Chondrocyte (in vitro differentiated cells): ENCODE data around the gene TOMT. TPM values are rescaled to one million over a fixed set of nuclear protein-coding genes. Genes with fewer than 3 reads are reported as not detected.

Experiments
- DNase-seq: peaks from one replicate; pipeline ENCODE4 v3.0.0; 2021; ENCODE audit warnings: mixed read lengths, low spot score
- H3K27ac Mint-ChIP-seq: one replicate; pipeline ENCODE4 v1.8.0; 2021; ENCODE audit warnings: mild to moderate bottlenecking, moderate library complexity, mixed read lengths; ENCODE audit not compliant: unreplicated experiment
- H3K27me3 Mint-ChIP-seq: 2 replicates; pipeline ENCODE4 v1.8.0; 2021; ENCODE audit warnings: low read depth, mixed read lengths
- H3K36me3 Mint-ChIP-seq: 2 replicates; pipeline ENCODE4 v1.8.0; 2021; ENCODE audit warnings: low read depth, mixed read lengths
- H3K4me1 Mint-ChIP-seq: 2 replicates; pipeline ENCODE4 v1.8.0; 2021; ENCODE audit warnings: low read depth, mild to moderate bottlenecking, mixed read lengths
- H3K4me3 Mint-ChIP-seq: one replicate; pipeline ENCODE4 v1.8.0; 2021; ENCODE audit warnings: mild to moderate bottlenecking, moderate library complexity, mixed read lengths; ENCODE audit not compliant: unreplicated experiment
- H3K9me3 Mint-ChIP-seq: 2 replicates; pipeline ENCODE4 v1.8.0; 2021; ENCODE audit warnings: low read depth, mixed read lengths
- total RNA-seq: library from RNA; stranded (reverse); gene quantifications from 3 replicates; pipeline ENCODE4 v1.2.1, GENCODE V29; 2021
- TF ChIP-seq, protein P1 (sequence below): fragments of 200-600 bp; sonication (generic); IDR thresholded peaks from 2 replicates; pipeline ENCODE4 v1.5.0; 2021; ENCODE audit warnings: antibody characterized with exemption, mild to moderate bottlenecking, moderate library complexity

The TOMT gene
- total RNA-seq, 1 donor from 2014 or later, result not detected

DNA sequence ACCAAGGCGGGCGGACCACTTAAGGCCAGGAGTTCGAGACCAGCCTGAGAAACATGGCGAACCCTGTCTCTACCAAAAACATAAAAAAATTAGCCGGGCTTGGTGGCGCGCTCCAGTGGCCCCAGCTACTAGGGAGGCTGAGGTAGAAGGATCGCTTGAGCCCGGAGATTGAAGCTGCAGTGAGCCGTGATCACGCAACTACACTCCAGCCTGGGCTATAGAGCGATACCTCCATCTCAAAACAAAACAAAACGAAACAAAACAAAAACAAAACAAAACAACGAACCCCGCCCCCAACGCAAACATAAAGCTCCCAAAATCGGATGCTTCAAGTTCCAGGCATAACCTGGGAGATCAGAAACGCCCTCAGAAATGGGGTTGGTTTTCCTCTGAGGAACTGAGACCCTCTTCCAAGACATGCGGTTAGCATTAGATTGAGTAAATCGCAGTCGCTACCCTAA lies 24.5 kb upstream of the TOMT start:
- H3K4me3 Mint-ChIP-seq, result peak overlapping the region; percentile 89
- H3K36me3 Mint-ChIP-seq, result no peaks in the 10 kb centered on the region
- no peaks in the 10 kb centered on the region for H3K27me3 Mint-ChIP-seq
- H3K27ac Mint-ChIP-seq, result peak overlapping the region; percentile 93
- DNase-seq, result no peak
- H3K9me3 Mint-ChIP-seq, result no peaks in the 10 kb centered on the region
- peaks cover 29% of the 10 kb centered on the region for H3K4me1 Mint-ChIP-seq
- TF ChIP-seq, protein P1, sequence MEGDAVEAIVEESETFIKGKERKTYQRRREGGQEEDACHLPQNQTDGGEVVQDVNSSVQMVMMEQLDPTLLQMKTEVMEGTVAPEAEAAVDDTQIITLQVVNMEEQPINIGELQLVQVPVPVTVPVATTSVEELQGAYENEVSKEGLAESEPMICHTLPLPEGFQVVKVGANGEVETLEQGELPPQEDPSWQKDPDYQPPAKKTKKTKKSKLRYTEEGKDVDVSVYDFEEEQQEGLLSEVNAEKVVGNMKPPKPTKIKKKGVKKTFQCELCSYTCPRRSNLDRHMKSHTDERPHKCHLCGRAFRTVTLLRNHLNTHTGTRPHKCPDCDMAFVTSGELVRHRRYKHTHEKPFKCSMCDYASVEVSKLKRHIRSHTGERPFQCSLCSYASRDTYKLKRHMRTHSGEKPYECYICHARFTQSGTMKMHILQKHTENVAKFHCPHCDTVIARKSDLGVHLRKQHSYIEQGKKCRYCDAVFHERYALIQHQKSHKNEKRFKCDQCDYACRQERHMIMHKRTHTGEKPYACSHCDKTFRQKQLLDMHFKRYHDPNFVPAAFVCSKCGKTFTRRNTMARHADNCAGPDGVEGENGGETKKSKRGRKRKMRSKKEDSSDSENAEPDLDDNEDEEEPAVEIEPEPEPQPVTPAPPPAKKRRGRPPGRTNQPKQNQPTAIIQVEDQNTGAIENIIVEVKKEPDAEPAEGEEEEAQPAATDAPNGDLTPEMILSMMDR, result no peak

DNA sequence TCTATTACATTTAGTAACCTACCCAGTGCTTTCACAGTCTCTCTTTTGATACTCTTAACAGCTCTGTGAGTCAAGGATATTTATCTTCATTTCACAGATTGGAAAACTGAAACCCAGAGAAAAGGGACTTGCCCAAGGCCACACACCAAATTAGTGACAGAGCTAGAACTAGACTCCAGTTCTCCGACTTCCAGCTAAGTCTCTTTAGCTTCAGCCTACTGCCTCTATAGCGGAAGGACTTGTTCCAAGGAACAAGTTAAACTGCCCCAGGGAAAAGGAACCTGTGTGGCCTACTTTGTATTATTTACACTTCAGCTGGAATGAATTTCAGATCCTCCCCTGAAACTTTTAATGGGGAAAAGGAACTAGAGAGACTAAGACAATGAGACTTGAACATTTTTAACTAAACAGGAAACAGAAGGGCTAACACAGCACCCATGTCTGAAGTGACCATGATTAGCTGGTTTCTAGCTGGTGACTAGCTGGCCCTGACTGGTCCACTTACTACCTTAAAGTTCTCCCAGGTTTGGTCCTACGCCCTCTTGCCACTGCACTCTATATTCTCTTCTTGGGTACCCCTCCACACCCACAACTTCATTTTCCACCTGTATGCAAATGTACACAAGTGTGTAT lies 23.8 kb upstream of the TOMT start:
- Mint-ChIP-seq H3K27me3 (no peaks in the 10 kb centered on the region), H3K4me1 (peaks cover 29% of the 10 kb centered on the region), H3K4me3 (peak overlapping the region; percentile 89), H3K9me3 (no peaks in the 10 kb centered on the region), H3K27ac (peak overlapping the region; percentile 72), H3K36me3 (no peaks in the 10 kb centered on the region)
- TF ChIP-seq, protein P1, result no peak
- no peak for DNase-seq

DNA sequence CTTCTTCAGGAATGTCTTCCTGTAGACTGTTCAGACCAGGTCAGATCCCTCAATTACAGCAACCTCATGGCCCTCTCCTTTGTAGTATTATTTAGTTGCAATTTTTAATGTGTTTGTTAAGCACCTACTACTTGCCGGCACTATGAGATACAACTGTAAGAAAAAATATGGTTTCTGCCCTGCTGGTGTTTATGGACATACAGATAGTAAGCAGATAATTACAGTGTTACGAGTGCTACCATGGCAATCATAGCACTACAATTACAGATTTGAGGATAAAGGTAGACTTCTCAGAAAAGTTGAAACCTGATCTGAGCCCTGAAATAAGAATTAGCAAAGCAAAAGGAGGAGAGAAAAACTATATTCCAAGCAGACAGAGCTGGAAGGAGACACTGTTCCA lies 22.3 kb upstream of the TOMT start:
- no peak overlapping the region for H3K27ac Mint-ChIP-seq
- no peaks in the 10 kb centered on the region for H3K9me3 Mint-ChIP-seq
- H3K36me3 Mint-ChIP-seq, result no peaks in the 10 kb centered on the region
- H3K27me3 Mint-ChIP-seq, result no peaks in the 10 kb centered on the region
- no peak overlapping the region for H3K4me3 Mint-ChIP-seq
- peaks cover 23% of the 10 kb centered on the region for H3K4me1 Mint-ChIP-seq
- TF ChIP-seq, protein P1, result no peak
- DNase-seq, result no peak

DNA sequence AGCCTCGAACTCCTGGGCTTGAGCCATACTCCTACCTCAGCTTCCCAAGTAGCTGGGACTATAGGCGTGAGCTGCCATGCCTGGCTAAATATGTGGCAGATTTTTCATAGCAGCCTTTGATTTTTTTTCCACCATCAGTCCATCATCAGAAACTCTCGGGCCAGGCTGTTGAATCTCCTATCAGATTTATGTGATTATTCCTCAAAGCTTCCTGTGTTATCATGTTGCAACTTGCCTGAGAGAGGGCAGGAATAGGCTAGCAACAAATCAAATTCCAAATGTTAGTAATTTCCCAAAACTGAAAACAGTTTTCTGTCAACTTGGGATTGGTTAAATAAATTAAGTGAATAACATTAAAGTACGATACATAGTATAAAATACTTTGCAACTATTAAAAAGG lies 21.6 kb upstream of the TOMT start:
- H3K27me3 Mint-ChIP-seq, result no peaks in the 10 kb centered on the region
- peaks cover 16% of the 10 kb centered on the region for H3K4me1 Mint-ChIP-seq
- H3K36me3 Mint-ChIP-seq, result no peaks in the 10 kb centered on the region
- H3K27ac Mint-ChIP-seq, result no peak overlapping the region
- no peak for DNase-seq
- no peak overlapping the region for H3K4me3 Mint-ChIP-seq
- TF ChIP-seq, protein P1, result no peak
- H3K9me3 Mint-ChIP-seq, result no peaks in the 10 kb centered on the region

DNA sequence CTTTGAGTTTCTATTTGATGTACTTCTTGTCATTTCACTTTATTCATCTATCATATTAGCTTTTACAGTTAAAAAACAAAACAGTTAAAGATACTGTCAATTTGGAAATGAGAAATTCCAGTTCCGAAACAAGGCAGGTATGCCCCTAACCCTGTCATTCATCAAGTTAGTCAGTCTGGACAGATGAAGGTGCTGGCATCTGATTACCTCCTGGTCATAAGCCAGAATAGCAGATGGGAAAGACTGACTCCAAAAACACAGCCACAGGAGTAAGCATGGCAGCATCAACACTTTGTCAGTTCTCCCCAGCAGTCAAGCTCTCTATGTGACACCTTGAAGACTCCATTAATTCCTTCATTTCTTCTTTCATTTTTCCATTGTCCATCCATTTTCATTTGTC lies 20.8 kb upstream of the TOMT start:
- Mint-ChIP-seq H3K9me3 (no peaks in the 10 kb centered on the region), H3K27ac (no peak overlapping the region), H3K4me3 (no peak overlapping the region), H3K36me3 (peaks cover 1% of the 10 kb centered on the region), H3K27me3 (no peaks in the 10 kb centered on the region), H3K4me1 (peaks cover 11% of the 10 kb centered on the region)
- TF ChIP-seq, protein P1, result no peak
- DNase-seq, result no peak
